Measurements from ENCODE around the gene PDCD2.

DNA sequence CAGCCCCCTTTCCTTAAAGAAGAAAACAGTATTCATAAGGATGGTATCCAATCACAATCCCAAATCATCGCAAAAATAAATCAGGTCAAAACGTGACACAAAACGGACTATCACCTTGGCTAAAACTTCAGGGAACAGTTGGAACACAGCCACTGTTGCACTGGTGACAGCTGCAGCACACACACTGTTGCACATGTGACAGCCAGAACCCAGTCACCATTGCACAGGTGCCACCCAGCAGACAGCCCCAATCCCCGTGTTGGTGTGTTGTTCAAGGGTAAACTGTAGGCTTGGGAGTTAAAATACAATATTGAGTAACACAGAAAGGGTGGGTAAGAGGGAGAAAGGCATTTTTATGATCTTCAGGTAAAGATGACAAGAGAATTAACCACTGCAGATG, 47.1 kb downstream of the PDCD2 start:
- TF ChIP-seq, protein P1, sequence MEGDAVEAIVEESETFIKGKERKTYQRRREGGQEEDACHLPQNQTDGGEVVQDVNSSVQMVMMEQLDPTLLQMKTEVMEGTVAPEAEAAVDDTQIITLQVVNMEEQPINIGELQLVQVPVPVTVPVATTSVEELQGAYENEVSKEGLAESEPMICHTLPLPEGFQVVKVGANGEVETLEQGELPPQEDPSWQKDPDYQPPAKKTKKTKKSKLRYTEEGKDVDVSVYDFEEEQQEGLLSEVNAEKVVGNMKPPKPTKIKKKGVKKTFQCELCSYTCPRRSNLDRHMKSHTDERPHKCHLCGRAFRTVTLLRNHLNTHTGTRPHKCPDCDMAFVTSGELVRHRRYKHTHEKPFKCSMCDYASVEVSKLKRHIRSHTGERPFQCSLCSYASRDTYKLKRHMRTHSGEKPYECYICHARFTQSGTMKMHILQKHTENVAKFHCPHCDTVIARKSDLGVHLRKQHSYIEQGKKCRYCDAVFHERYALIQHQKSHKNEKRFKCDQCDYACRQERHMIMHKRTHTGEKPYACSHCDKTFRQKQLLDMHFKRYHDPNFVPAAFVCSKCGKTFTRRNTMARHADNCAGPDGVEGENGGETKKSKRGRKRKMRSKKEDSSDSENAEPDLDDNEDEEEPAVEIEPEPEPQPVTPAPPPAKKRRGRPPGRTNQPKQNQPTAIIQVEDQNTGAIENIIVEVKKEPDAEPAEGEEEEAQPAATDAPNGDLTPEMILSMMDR (IDR thresholded peaks at IDR 0.05; ENCODE audit: low read depth, low read length, missing input control), result no peak
- TF ChIP-seq TAF1 (conservative IDR thresholded peaks at IDR 0.05) (no peak), GABPA (IDR thresholded peaks at IDR 0.05 in 1 of 2, conservative IDR thresholded peaks at IDR 0.05 in 1 of 2) (no peak)
